ENCODE data around the gene ESRRG.
"Not testable (repeated sequence)": the region's sequence is repeated elsewhere in the genome, so short reads cannot be mapped to it uniquely, and the experiment has no call there.

Gene ESRRG

DNA sequence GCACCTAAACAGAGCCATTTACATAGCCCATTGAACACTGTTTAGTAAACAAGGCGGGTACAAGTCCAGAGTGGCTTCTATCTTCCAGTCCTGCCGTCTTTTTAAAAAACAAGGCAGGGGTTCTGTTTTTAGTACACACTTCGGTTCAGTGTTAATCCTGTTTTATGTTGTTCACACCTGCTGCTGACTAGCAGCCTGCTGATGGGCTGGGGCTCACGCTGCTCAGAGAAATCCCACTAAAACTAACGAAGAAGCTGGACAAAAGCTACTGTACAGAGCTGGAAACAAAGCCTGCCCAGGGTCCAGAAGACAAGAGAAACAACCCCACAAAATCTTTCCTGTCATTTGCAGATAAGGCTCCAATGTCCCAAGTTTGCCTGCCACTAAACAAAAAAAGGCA, 13.2 kb downstream of the ESRRG start:
- H3K4me3 ChIP-seq (ENCODE audit: low read depth, low read length) = no peak overlapping the region
- TF ChIP-seq, protein P1, sequence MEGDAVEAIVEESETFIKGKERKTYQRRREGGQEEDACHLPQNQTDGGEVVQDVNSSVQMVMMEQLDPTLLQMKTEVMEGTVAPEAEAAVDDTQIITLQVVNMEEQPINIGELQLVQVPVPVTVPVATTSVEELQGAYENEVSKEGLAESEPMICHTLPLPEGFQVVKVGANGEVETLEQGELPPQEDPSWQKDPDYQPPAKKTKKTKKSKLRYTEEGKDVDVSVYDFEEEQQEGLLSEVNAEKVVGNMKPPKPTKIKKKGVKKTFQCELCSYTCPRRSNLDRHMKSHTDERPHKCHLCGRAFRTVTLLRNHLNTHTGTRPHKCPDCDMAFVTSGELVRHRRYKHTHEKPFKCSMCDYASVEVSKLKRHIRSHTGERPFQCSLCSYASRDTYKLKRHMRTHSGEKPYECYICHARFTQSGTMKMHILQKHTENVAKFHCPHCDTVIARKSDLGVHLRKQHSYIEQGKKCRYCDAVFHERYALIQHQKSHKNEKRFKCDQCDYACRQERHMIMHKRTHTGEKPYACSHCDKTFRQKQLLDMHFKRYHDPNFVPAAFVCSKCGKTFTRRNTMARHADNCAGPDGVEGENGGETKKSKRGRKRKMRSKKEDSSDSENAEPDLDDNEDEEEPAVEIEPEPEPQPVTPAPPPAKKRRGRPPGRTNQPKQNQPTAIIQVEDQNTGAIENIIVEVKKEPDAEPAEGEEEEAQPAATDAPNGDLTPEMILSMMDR (IDR thresholded peaks at IDR 0.05; ENCODE audit: low read depth, low read length, missing control alignments) = no peak
- DNase-seq (ENCODE audit: low read depth) = no peak

DNA sequence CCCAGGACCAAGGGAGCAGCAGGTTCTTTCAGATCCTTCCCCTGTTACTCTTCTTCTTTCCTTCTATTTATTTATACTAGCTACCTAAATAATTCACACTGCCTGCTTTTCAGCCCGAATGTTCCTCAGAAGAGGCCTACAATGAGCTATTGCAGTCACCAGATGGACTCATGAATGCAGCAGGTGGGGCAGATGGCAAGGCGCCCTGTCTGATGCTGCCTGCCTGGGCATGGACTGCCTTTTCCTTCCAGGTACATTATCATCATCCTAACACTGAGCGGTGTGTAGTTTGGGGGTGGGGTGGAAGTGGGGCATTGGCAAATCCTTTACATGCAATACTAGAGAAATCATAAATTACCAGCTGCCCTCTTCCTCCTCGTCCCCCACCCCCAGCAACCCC, 17.6 kb downstream of the ESRRG start:
- no peak overlapping the region for H3K4me3 ChIP-seq (ENCODE audit: low read depth, low read length)
- TF ChIP-seq, protein P1 (IDR thresholded peaks at IDR 0.05; ENCODE audit: low read depth, low read length, missing control alignments) = no peak
- no peak for DNase-seq (ENCODE audit: low read depth)

DNA sequence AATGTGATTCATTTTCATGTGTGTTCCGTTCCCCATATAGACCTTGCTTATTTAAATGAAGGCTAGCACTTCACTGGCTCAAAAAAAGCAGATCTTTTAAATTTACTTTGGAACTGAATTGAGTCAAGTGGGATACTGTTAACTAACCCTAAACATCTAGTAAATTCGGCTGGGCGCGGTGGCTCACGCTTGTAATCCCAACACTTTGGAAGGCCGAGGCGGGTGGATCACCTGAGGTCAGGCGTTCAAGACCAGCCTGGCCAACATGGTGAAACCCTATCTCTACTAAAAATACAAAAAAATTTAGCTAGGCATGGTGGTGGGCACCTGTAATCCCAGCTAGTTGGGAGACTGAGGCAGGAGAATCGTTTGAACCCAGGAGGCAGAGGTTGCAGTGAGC, 19.2 kb downstream of the ESRRG start:
- DNase-seq (ENCODE audit: low read depth); H3K4me3 ChIP-seq (ENCODE audit: low read depth, low read length): not testable (repeated sequence)

DNA sequence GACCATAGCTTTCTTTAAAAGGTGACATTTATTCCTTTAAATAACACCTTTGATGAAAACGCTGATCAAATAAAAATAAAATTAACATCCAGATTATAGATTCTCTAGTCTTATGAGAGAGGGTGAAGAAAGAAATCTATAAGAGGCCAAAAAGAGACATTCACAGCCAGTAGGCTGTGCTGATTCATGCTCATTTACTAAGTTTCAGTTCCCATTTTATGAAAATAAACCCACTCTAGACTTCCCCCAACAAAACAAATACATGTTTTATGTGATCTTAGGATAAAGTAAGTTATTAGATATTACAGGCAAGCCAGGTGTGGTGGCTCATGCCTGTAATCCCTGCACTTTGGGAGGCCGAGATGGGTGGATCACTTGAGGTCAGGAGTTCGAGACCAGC, 21.1 kb downstream of the ESRRG start:
- no peak for DNase-seq (ENCODE audit: low read depth)
- TF ChIP-seq, protein P1 (IDR thresholded peaks at IDR 0.05; ENCODE audit: low read depth, low read length, missing control alignments) = no peak
- H3K4me3 ChIP-seq (ENCODE audit: low read depth, low read length) = no peak overlapping the region

DNA sequence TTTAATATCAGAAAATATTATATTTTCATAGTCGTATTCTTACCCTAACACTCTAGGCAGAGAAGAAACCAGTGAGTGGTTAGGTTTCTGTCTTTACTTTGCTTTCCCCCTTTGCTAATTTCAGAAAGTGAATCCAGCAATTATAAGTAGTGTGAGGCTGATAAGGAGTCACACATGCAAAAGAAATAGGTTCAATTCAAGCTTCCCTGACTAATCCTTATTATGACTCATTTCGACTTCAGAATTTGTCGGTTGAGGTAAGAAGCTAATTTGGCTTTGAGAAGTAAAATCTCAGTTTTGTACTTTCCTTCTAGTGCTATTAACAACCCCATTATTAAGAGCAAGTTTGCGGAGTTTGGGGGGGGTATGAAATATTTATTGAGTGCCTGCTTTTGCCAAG, 22.4 kb downstream of the ESRRG start:
- no peak overlapping the region for H3K4me3 ChIP-seq (ENCODE audit: low read depth, low read length)
- DNase-seq (ENCODE audit: low read depth) = no peak
- TF ChIP-seq, protein P1 (IDR thresholded peaks at IDR 0.05; ENCODE audit: low read depth, low read length, missing control alignments) = no peak

DNA sequence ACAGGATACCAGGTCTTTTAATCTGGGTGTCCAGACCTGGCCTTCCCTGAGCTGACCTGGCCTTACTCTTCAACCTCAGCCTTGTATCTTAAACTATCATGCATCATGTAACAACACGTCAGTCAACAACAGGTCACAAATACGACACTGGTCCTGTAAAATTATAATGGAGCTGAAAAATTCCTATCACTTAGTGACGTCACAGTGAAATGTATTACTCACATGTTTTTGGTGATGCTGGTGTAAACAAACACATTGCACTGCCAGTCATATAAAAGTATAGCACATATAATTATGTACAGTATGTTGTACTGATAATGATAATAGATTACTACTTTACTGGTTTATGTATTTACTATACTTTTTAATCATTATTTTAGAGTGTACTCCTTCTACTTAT, 31.5 kb downstream of the ESRRG start:
- DNase-seq (ENCODE audit: low read depth) = no peak
- TF ChIP-seq, protein P1 (IDR thresholded peaks at IDR 0.05; ENCODE audit: low read depth, low read length, missing control alignments) = no peak
- H3K4me3 ChIP-seq (ENCODE audit: low read depth, low read length) = no peak overlapping the region

DNA sequence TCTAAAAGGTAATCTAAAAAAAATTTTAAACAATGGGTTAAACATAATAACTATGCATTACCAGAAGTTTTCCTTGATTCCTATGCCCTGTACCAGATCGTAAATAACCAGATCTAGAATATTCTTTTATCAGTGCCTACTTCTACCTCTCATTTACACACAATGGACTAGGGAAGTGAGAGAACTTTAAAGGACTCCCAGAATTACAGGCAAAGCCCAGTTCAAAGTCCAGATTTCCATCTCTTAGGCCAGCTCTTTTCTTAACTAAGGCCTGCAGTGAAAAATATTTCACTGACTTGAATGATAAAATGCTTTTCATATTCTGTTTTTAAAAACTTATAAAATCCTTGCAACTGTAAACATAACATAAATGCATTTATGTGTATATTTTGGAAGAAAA, 32.6 kb downstream of the ESRRG start:
- TF ChIP-seq, protein P1 (IDR thresholded peaks at IDR 0.05; ENCODE audit: low read depth, low read length, missing control alignments) = no peak
- H3K4me3 ChIP-seq (ENCODE audit: low read depth, low read length) = no peak overlapping the region
- no peak for DNase-seq (ENCODE audit: low read depth)
